ENCODE results near the gene ADGRV1. TPM values are rescaled to one million over a fixed set of nuclear protein-coding genes. Genes with fewer than 3 reads are reported as not detected.

Gene ADGRV1
- polyA plus RNA-seq, 1 of the 3 experiments (the other 2 are of a cell fraction) = 0.23 TPM

DNA sequence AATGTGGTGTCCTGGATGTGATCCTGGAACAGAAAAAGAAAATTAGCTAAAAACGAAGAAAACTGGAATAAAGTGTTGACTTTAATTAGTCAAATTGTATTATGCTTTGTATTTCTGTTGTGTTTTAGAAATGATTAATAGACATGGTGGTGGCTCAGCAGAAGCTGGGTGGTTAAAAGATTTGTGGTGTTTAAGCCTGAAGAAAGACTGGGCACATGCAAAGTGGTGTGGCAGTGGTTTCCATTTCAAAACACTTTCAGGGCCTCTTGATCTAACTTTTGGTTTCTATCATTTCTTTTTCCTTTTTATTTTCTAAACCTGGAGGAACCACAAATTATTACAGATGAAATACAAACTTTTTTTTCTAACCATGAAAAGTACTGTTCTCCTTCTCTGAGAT is 44.1 kb downstream of the ADGRV1 start:
- POLR2A ChIA-PET = no interaction called here
- Histone ChIP-seq H3K27ac (ENCODE audit: low read depth in 2 of 2, low read length in 1 of 2) (no peak overlapping the region), H3K79me2 (ENCODE audit: insufficient read depth) (no peaks in the 10 kb centered on the region), H3F3A (replicated peaks; ENCODE audit: insufficient read depth) (no peaks in the 10 kb centered on the region), H4K20me1 (ENCODE audit: insufficient read depth) (no peaks in the 10 kb centered on the region), H3K9ac (no peak overlapping the region), H3K9me2 (no peaks in the 10 kb centered on the region), H2AFZ (ENCODE audit: low read depth) (no peak overlapping the region), H3K4me1 (ENCODE audit: control insufficient read depth in 1 of 2, insufficient read depth in 2 of 2, low read depth in 1 of 2, low read length in 1 of 2) (no peaks in the 10 kb centered on the region; a peak in 1 of 4 replicates), H3K36me3 (replicated peaks in 1 of 2; ENCODE audit: control insufficient read depth in 1 of 2, insufficient read depth in 2 of 2, low read length in 1 of 2) (no peaks in the 10 kb centered on the region), H3K9me3 (no peaks in the 10 kb centered on the region), H3K4me3 (ENCODE audit: low read depth in 2 of 2, low read length in 1 of 2) (no peak overlapping the region), H3K27me3 (ENCODE audit: insufficient read depth) (no peaks in the 10 kb centered on the region), H3K4me2 (no peak overlapping the region)
- no peak for DNase-seq
- TF ChIP-seq TCF12 (IDR thresholded peaks at IDR 0.05) (no peak), EZH2phosphoT487 (IDR thresholded peaks at IDR 0.05; ENCODE audit: borderline replicate concordance, low read depth) (no peak), GABPA (IDR thresholded peaks at IDR 0.05; ENCODE audit: low read depth) (no peak), USF2 (IDR thresholded peaks at IDR 0.05; ENCODE audit: borderline replicate concordance, low read depth, low read length) (no peak), TAF1 (IDR thresholded peaks at IDR 0.05; ENCODE audit: borderline replicate concordance, low read depth, low read length) (no peak), CHD2 (IDR thresholded peaks at IDR 0.05; ENCODE audit: low read length, partially characterized antibody) (no peak), SIN3A (IDR thresholded peaks at IDR 0.05; ENCODE audit: borderline replicate concordance, low read depth, low read length) (no peak), FOSL2 (IDR thresholded peaks at IDR 0.05; ENCODE audit: borderline replicate concordance, low read depth) (no peak), NFIC (IDR thresholded peaks at IDR 0.05; ENCODE audit: borderline replicate concordance) (no peak), POLR2AphosphoS5 (IDR thresholded peaks at IDR 0.05; ENCODE audit: low read depth, low read length) (no peak)
- TF ChIP-seq, protein P1, sequence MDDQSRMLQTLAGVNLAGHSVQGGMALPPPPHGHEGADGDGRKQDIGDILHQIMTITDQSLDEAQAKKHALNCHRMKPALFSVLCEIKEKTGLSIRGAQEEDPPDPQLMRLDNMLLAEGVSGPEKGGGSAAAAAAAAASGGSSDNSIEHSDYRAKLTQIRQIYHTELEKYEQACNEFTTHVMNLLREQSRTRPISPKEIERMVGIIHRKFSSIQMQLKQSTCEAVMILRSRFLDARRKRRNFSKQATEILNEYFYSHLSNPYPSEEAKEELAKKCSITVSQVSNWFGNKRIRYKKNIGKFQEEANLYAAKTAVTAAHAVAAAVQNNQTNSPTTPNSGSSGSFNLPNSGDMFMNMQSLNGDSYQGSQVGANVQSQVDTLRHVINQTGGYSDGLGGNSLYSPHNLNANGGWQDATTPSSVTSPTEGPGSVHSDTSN (IDR thresholded peaks at IDR 0.05) = no peak
- CTCF ChIA-PET = interaction anchor here (1.1 kb wide), 1 partner anchor 15 kb away, joined by 3 read pairs; no protein-coding TSS in a partner anchor
- WGBS (ENCODE audit: low lambda C conversion rate) = 0% methylated on average over 1 of the region's 1 CpG

DNA sequence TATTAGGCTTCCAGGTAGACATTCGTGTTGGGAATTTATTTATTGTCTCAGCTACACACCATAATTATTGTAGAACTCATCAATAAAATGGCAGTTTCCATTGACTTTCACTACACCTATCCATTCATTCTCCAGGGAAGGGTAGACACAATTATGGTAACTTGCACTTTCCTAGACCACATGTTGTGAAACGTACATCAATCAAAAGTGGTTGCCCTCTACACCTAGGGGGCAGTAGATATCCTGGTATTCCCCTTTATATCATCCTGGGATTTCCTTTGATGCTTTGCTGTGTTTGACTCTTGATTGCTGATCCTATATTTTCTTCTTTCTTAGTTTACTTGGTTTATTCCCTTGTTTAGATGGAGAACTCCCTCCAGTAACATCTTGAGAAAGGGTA is 47.9 kb downstream of the ADGRV1 start:
- H3K9ac ChIP-seq = no peak overlapping the region
- no peak for TF ChIP-seq REST (IDR thresholded peaks at IDR 0.05; ENCODE audit: low read depth, low read length)
- TF ChIP-seq YY1 (IDR thresholded peaks at IDR 0.05; ENCODE audit: low read depth) = no peak
- peak; percentile 45 for TF ChIP-seq CTCF (IDR thresholded peaks at IDR 0.05)
- H3K27ac ChIP-seq (ENCODE audit: low read depth in 2 of 2, low read length in 1 of 2) = no peak overlapping the region
- CTCF ChIA-PET = no interaction called here
- H3K9me3 ChIP-seq = no peaks in the 10 kb centered on the region
- WGBS (ENCODE audit: low lambda C conversion rate) = 41% methylated on average over 2 of the region's 2 CpGs
- no peaks in the 10 kb centered on the region; a peak in 1 of 4 replicates for H3K4me1 ChIP-seq (ENCODE audit: control insufficient read depth in 1 of 2, insufficient read depth in 2 of 2, low read depth in 1 of 2, low read length in 1 of 2)
- POLR2A ChIA-PET = no interaction called here
- H2AFZ ChIP-seq (ENCODE audit: low read depth) = no peak overlapping the region
- no peaks in the 10 kb centered on the region for H3F3A ChIP-seq (replicated peaks; ENCODE audit: insufficient read depth)
- no peaks in the 10 kb centered on the region for H3K27me3 ChIP-seq (ENCODE audit: insufficient read depth)
- no peak overlapping the region for H3K4me2 ChIP-seq
- no peak for DNase-seq
- no peaks in the 10 kb centered on the region for H3K9me2 ChIP-seq
- no peaks in the 10 kb centered on the region for H4K20me1 ChIP-seq (ENCODE audit: insufficient read depth)
- no peaks in the 10 kb centered on the region for H3K79me2 ChIP-seq (ENCODE audit: insufficient read depth)
- H3K4me3 ChIP-seq (ENCODE audit: low read depth in 2 of 2, low read length in 1 of 2) = peak overlapping the region in 1 of 2 experiments; percentile 9; a peak in 1 of 4 replicates
- no peaks in the 10 kb centered on the region for H3K36me3 ChIP-seq (replicated peaks in 1 of 2; ENCODE audit: control insufficient read depth in 1 of 2, insufficient read depth in 2 of 2, low read length in 1 of 2)

All from SK-N-SH (cell line).